Mesenchymal stem cell (in vitro differentiated cells and primary cell): ENCODE results near the gene BCKDK.

Source experiments
- DNase-seq: peaks from one replicate; pipeline ENCODE4 v3.0.0-alpha.2; 2013
- H2AFZ ChIP-seq: one replicate; pipeline ENCODE4 v1.6.1; 2013; ENCODE audit warnings: low read depth, mild to moderate bottlenecking, control low read depth, inconsistent platforms, low read length, moderate library complexity
- H2AK5ac ChIP-seq: 2 replicates; pipeline ENCODE4 v1.6.1; 2013; ENCODE audit warnings: low read length, moderate library complexity, mild to moderate bottlenecking, inconsistent platforms; ENCODE audit not compliant: severe bottlenecking
- H2BK120ac ChIP-seq: one replicate; pipeline ENCODE4 v1.6.1; 2013; ENCODE audit warnings: low read depth, mild to moderate bottlenecking, inconsistent platforms, low read length, moderate library complexity
- H2BK12ac ChIP-seq, 2 experiments: one replicate each; pipeline ENCODE4 v1.6.1; 2013; ENCODE audit warnings: inconsistent platforms in 2 of 2, low read length in 2 of 2, mild to moderate bottlenecking in 2 of 2, moderate library complexity in 2 of 2, control low read depth in 1 of 2
- H2BK15ac ChIP-seq: one replicate; pipeline ENCODE4 v1.6.1; 2013; ENCODE audit warnings: mild to moderate bottlenecking, low read depth, inconsistent platforms; ENCODE audit not compliant: poor library complexity, severe bottlenecking
- H2BK5ac ChIP-seq: 2 replicates; pipeline ENCODE4 v1.6.1; 2013; ENCODE audit warnings: low read depth, mild to moderate bottlenecking, low read length, control low read depth, inconsistent platforms; ENCODE audit not compliant: poor library complexity, severe bottlenecking
- H3K14ac ChIP-seq, 2 experiments: one replicate each; pipeline ENCODE4 v1.6.1; 2013; ENCODE audit warnings: inconsistent platforms in 2 of 2, low read length in 2 of 2, control low read depth in 1 of 2, mild to moderate bottlenecking in 1 of 2, moderate library complexity in 1 of 2
- H3K18ac ChIP-seq, 2 experiments: one replicate each; pipeline ENCODE4 v1.6.1; 2013; ENCODE audit warnings: inconsistent platforms in 2 of 2, low read length in 2 of 2, control low read depth in 1 of 2, low read depth in 1 of 2, mild to moderate bottlenecking in 1 of 2
- H3K23ac ChIP-seq, 2 experiments: one replicate each; pipeline ENCODE4 v1.6.1; 2013; ENCODE audit warnings: inconsistent platforms in 2 of 2, low read length in 2 of 2, mild to moderate bottlenecking in 2 of 2, moderate library complexity in 2 of 2, control low read depth in 1 of 2
- H3K27ac ChIP-seq: 2 replicates; pipeline ENCODE4 v1.5.1; 2013; ENCODE audit warnings: mild to moderate bottlenecking, moderate library complexity, low read length, control low read depth, inconsistent platforms; ENCODE audit not compliant: poor library complexity, severe bottlenecking
- H3K27me3 ChIP-seq, 2 experiments: 2 replicates each; pipeline versions ENCODE4 v1.6.1 to v1.7.0; 2013; ENCODE audit warnings: low read length in 2 of 2, mild to moderate bottlenecking in 2 of 2, moderate library complexity in 2 of 2, control low read depth in 1 of 2, inconsistent platforms in 1 of 2; ENCODE audit not compliant: control insufficient read depth in 1 of 2, insufficient read depth in 1 of 2
- H3K36me3 ChIP-seq, 2 experiments: 2 replicates each; pipeline versions ENCODE4 v1.6.1 to v1.7.0; 2013; ENCODE audit warnings: low read length in 2 of 2, control low read depth in 1 of 2, inconsistent platforms in 1 of 2, low read depth in 1 of 2, mild to moderate bottlenecking in 1 of 2; ENCODE audit not compliant: insufficient read depth in 2 of 2, control insufficient read depth in 1 of 2
- H3K4ac ChIP-seq, 2 experiments: one replicate each; pipeline ENCODE4 v1.6.1; 2013; ENCODE audit warnings: inconsistent platforms in 2 of 2, low read length in 2 of 2, mild to moderate bottlenecking in 2 of 2, moderate library complexity in 2 of 2, control low read depth in 1 of 2, low read depth in 1 of 2
- H3K4me1 ChIP-seq: 2 replicates; pipeline ENCODE4 v1.6.1; 2013; ENCODE audit warnings: low read depth, low read length, control low read depth; ENCODE audit not compliant: control insufficient read depth, insufficient read depth
- H3K4me2 ChIP-seq: 2 replicates; pipeline ENCODE4 v1.6.1; 2013; ENCODE audit warnings: low read length, mild to moderate bottlenecking, inconsistent platforms; ENCODE audit not compliant: poor library complexity, severe bottlenecking
- H3K4me3 ChIP-seq, 2 experiments: 2 replicates each; pipeline versions ENCODE4 v1.5.1 to v1.7.0; 2013; ENCODE audit warnings: low read length in 2 of 2, mild to moderate bottlenecking in 2 of 2, control low read depth in 1 of 2, low read depth in 1 of 2; ENCODE audit not compliant: insufficient read depth in 1 of 2
- H3K79me1 ChIP-seq: replicated peaks from 2 replicates; pipeline ENCODE4 v1.6.1; 2013; ENCODE audit warnings: mild to moderate bottlenecking, control low read depth, low read length, inconsistent platforms; ENCODE audit not compliant: poor library complexity, severe bottlenecking
- H3K9ac ChIP-seq: 2 replicates; pipeline ENCODE4 v1.7.0; 2013; ENCODE audit warnings: mild to moderate bottlenecking, low read length, moderate library complexity
- H3K9me3 ChIP-seq: 2 replicates; pipeline ENCODE4 v1.7.0; 2013; ENCODE audit warnings: mild to moderate bottlenecking, low read length; ENCODE audit not compliant: control insufficient read depth
- H4K8ac ChIP-seq: one replicate; pipeline ENCODE4 v1.6.1; 2013; ENCODE audit warnings: inconsistent platforms, mild to moderate bottlenecking, low read length, moderate library complexity
- H4K91ac ChIP-seq: one replicate; pipeline ENCODE4 v1.6.1; 2013; ENCODE audit warnings: mild to moderate bottlenecking, low read length, inconsistent platforms
- WGBS: methylation state at CpG from one replicate; pipeline ENCODE4 v1.1.7; 2013; ENCODE audit warnings: mixed read lengths; 5-methylcytosine and 5-hydroxymethylcytosine counted together

BCKDK gene

DNA sequence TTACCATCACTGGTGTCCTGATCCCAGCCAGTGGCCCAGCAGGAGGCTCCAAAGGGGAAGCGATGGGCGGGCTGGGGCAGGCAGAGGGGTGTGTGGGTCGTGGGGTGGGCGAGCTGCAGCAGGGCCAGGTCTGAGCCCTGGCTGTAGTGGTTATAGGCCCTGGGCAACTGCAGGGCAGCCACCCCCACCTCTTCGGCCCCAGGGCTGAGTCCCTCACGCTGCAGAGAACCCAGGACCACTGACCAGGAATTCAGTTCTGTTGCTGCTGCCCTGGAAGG lies 21.6 kb upstream of the BCKDK start:
- H3K4me2 ChIP-seq: no peak overlapping the region
- H3K4me3 ChIP-seq: no peak overlapping the region
- H3K27me3 ChIP-seq: no peaks in the 10 kb centered on the region
- WGBS: 88% methylated on average over 6 of the region's 6 CpGs
- no peak overlapping the region for H2AFZ ChIP-seq
- H3K36me3 ChIP-seq: peaks cover 93% of the 10 kb centered on the region in 2 experiments
- no peak overlapping the region for H2BK15ac ChIP-seq
- H3K14ac ChIP-seq: no peak overlapping the region
- no peak overlapping the region for H2BK5ac ChIP-seq
- H3K4ac ChIP-seq: no peak overlapping the region
- H4K8ac ChIP-seq: no peak overlapping the region
- H2AK5ac ChIP-seq: no peak overlapping the region
- peaks cover 38% of the 10 kb centered on the region for H3K4me1 ChIP-seq
- H3K9me3 ChIP-seq: no peaks in the 10 kb centered on the region
- no peak overlapping the region for H2BK12ac ChIP-seq
- no peak overlapping the region for H3K9ac ChIP-seq
- no peak overlapping the region for H4K91ac ChIP-seq
- no peak overlapping the region for H3K18ac ChIP-seq
- no peak overlapping the region for H3K23ac ChIP-seq
- H2BK120ac ChIP-seq: no peak overlapping the region
- DNase-seq: no peak
- H3K79me1 ChIP-seq: peaks cover 45% of the 10 kb centered on the region
- H3K27ac ChIP-seq: no peak overlapping the region

GRCh38 chr16:31087481-31087880 lies 20.7 kb upstream of the BCKDK start:
- Histone ChIP-seq H3K4ac (no peak overlapping the region), H3K4me1 (peaks cover 32% of the 10 kb centered on the region), H3K14ac (no peak overlapping the region), H3K4me2 (no peak overlapping the region), H3K4me3 (no peak overlapping the region), H3K9me3 (no peaks in the 10 kb centered on the region), H3K18ac (no peak overlapping the region), H3K27ac (no peak overlapping the region), H2BK12ac (no peak overlapping the region), H2AFZ (no peak overlapping the region), H3K79me1 (peaks cover 45% of the 10 kb centered on the region), H2BK120ac (no peak overlapping the region), H2BK5ac (no peak overlapping the region), H3K27me3 (no peaks in the 10 kb centered on the region), H3K23ac (no peak overlapping the region), H3K36me3 (peaks cover 84 to 88% of the 10 kb centered on the region in 2 experiments), H4K91ac (no peak overlapping the region), H2BK15ac (no peak overlapping the region), H4K8ac (no peak overlapping the region), H2AK5ac (no peak overlapping the region), H3K9ac (peak overlapping the region; percentile 43)
- DNase-seq: no peak
- 96% methylated on average over 8 of the region's 8 CpGs for WGBS

DNA sequence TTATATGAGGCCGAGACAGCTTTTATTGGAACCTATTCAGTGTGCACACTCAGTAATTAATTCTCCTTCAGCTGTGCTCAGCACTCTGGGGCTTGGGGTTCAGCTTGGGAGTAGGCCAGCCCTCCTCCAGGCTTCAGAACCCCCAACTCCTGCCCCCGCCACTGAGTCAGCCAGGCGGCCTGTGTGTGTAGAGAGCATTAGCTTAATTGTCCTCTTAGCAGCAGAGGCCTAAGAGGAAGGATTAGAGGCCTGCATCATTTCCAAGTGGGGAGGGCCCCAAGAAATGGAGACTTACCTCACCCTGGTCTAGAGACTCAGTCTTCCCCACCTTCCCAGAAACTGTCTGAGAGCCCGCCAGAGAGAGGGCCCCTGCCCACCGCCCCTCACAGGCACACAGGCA lies 20.2 kb upstream of the BCKDK start:
- WGBS: 100% methylated on average over 4 of the region's 5 CpGs
- H3K9ac ChIP-seq: peak overlapping the region; percentile 43
- no peaks in the 10 kb centered on the region for H3K9me3 ChIP-seq
- peaks cover 48% of the 10 kb centered on the region for H3K79me1 ChIP-seq
- no peak overlapping the region for H3K4me2 ChIP-seq
- no peak overlapping the region for H2BK5ac ChIP-seq
- no peak overlapping the region for H3K27ac ChIP-seq
- H4K8ac ChIP-seq: no peak overlapping the region
- H3K14ac ChIP-seq: no peak overlapping the region
- H3K4me1 ChIP-seq: peaks cover 33% of the 10 kb centered on the region
- no peak overlapping the region for H3K18ac ChIP-seq
- H3K27me3 ChIP-seq: no peaks in the 10 kb centered on the region
- no peak overlapping the region for H2BK15ac ChIP-seq
- no peak overlapping the region for H3K23ac ChIP-seq
- H2AFZ ChIP-seq: no peak overlapping the region
- no peak overlapping the region for H2BK120ac ChIP-seq
- H3K4ac ChIP-seq: no peak overlapping the region
- no peak overlapping the region for H2AK5ac ChIP-seq
- no peak overlapping the region for H3K4me3 ChIP-seq
- H2BK12ac ChIP-seq: no peak overlapping the region
- no peak for DNase-seq
- H3K36me3 ChIP-seq: peaks cover 79 to 87% of the 10 kb centered on the region in 2 experiments
- peak overlapping the region; percentile 21 for H4K91ac ChIP-seq

DNA sequence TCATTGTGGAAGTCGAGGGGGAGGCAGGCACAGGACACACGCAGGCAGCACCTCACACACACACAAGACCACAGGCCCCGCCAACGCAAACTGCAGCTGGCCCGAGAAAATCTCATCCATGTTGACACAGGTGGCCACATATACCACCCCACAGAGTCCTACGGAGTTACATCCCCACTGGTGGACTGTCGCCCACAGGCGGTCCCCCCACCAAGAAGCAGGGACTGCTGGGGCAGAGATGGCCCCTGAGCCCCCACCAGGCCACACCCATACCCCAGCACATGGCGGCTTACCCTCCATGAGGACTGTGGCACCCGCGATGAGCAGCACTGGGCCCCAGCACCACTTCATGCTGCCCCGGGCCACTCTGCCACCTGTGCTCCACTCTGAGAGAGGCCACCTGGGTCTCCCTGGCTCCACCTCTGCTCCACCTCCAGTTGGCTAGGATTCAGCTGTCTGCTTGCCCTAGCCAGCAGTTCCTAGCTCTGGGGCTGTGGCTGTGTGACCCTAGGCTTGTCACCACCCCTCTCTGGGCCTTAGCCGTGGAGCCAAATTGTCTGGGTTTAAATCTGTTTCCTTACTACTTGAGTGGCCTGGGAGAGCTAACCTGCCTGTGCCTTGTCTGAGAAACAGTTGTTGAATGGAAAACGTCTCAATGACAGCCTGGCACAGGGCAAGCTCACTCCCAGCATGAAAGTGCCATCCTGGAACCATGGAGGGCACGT lies 19.6 kb upstream of the BCKDK start, which contains the start of gene PRSS53:
Gene PRSS53 (minus strand): TSS at position 485 of the 725 bp plus-strand sequence. CDS start 134 bp downstream, at position 351.
- H2BK12ac ChIP-seq: peak within 1 kb of the TSS in 1 of 2 experiments; percentile 15
- no peak within 1 kb of the TSS for H2AFZ ChIP-seq
- H3K4me1 ChIP-seq: peaks cover 36% of the 10 kb centered on the region
- peak within 1 kb of the TSS; percentile 21 for H4K91ac ChIP-seq
- H3K18ac ChIP-seq: no peak within 1 kb of the TSS
- no peak for DNase-seq
- H3K79me1 ChIP-seq: peaks cover 46% of the 10 kb centered on the region
- no peaks in the 10 kb centered on the region for H3K27me3 ChIP-seq
- no peak within 1 kb of the TSS for H2BK5ac ChIP-seq
- WGBS: 92% methylated on average over 15 of the region's 15 CpGs
- H3K36me3 ChIP-seq: peaks cover 73 to 81% of the 10 kb centered on the region in 2 experiments
- no peak within 1 kb of the TSS for H4K8ac ChIP-seq
- no peaks in the 10 kb centered on the region for H3K9me3 ChIP-seq
- H3K27ac ChIP-seq: no peak within 1 kb of the TSS
- no peak within 1 kb of the TSS for H3K14ac ChIP-seq
- no peak within 1 kb of the TSS for H3K4ac ChIP-seq
- H3K4me2 ChIP-seq: no peak within 1 kb of the TSS
- no peak within 1 kb of the TSS for H2BK120ac ChIP-seq
- H2AK5ac ChIP-seq: no peak within 1 kb of the TSS
- H3K23ac ChIP-seq: no peak within 1 kb of the TSS
- H3K4me3 ChIP-seq: no peak within 1 kb of the TSS
- peak within 1 kb of the TSS; percentile 43 for H3K9ac ChIP-seq
- H2BK15ac ChIP-seq: no peak within 1 kb of the TSS
